ENCODE data around the gene OR52R1.

- TF ChIP-seq POLR2AphosphoS5 (IDR thresholded peaks at IDR 0.05; ENCODE audit: insufficient read depth, low read depth, low read length) (no peak), MAX (IDR thresholded peaks at IDR 0.05; ENCODE audit: insufficient read depth, insufficient read length) (no peak), EZH2 (IDR thresholded peaks at IDR 0.05; ENCODE audit: borderline replicate concordance, low read depth, low read length, severe bottlenecking) (no peak)
- TF ChIP-seq, protein P1, sequence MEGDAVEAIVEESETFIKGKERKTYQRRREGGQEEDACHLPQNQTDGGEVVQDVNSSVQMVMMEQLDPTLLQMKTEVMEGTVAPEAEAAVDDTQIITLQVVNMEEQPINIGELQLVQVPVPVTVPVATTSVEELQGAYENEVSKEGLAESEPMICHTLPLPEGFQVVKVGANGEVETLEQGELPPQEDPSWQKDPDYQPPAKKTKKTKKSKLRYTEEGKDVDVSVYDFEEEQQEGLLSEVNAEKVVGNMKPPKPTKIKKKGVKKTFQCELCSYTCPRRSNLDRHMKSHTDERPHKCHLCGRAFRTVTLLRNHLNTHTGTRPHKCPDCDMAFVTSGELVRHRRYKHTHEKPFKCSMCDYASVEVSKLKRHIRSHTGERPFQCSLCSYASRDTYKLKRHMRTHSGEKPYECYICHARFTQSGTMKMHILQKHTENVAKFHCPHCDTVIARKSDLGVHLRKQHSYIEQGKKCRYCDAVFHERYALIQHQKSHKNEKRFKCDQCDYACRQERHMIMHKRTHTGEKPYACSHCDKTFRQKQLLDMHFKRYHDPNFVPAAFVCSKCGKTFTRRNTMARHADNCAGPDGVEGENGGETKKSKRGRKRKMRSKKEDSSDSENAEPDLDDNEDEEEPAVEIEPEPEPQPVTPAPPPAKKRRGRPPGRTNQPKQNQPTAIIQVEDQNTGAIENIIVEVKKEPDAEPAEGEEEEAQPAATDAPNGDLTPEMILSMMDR (IDR thresholded peaks at IDR 0.05; ENCODE audit: extremely low read depth in 1 of 2, insufficient read depth in 1 of 2, low read depth in 1 of 2, low read length in 2 of 2) = no peak
These were observed 34.3 kb downstream of the OR52R1 start, which contains the start of gene OR51F1 for GRCh38 chr11:4769838-4770237.

Measured in endothelial cell of umbilical vein (primary cell).